ENCODE results near the gene RASAL3. TPM values are rescaled to one million over a fixed set of nuclear protein-coding genes. Genes with fewer than 3 reads are reported as not detected.
A peak's percentile ranks its signal among the peaks of the same experiment; 100 is the strongest.

Gene RASAL3
- total RNA-seq, 6 donors from 2014 or later, result 7.1 to 48.2 (median 16.7) TPM

- Histone ChIP-seq H3K27ac (no peak overlapping the region), H3K36me3 (peaks cover 0 to 13% (median 2%) of the 10 kb centered on the region in 4 donors), H3K4me3 (no peak overlapping the region), H3K9me3 (no peaks in the 10 kb centered on the region), H3K27me3 (no peaks in the 10 kb centered on the region), H3K4me1 (no peaks in the 10 kb centered on the region)
- no peak for ATAC-seq (ENCODE audit: low FRiP score in 2 of 2)
- DNase-seq, result no peak
- WGBS, 2 donors, result 91 to 96% methylated on average over 14 to 35 of the region's 38 CpGs
- TF ChIP-seq CTCF (IDR thresholded peaks at IDR 0.05) (no peak), POLR2A (IDR thresholded peaks at IDR 0.05) (no peak), EP300 (IDR thresholded peaks at IDR 0.05) (no peak), POLR2AphosphoS5 (IDR thresholded peaks at IDR 0.05) (no peak)
These were observed 24.3 kb downstream of the RASAL3 start for GRCh38 chr19:15439821-15440641.

DNA sequence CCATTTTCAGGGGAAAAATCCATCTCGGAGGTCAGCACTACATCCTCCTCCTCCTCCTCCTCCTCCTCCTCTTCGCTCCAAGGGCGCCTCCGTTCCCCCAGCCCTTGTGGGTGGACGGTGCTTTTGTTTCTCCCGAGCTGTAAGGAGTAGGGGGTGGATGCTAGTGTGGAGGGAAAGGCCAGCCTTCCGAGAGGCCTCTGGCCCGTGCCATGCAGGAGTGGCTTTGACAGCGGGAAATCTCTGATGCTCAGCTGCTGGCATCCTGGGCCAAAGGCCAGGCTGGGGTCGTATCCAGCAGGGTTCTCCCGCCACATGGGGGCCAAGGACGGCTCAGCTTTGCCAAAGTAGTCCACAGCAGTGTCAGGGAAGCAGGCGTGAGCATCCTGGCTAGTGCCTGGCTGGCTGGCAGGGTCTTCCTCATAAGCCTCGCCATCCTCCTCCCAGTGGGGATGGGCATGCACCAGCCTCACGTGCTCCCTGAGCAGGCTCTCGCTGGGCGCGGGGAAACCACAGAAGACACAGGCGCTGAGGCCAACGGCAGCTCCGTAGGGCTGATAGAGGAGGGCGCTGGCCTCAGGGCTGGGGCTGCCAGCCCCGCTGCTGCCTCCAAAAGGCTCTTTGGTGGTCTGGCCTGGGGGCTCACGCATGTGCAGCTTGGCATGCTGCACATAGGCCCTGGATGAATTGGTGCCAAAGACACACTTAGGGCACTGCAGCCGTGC is 25.1 kb downstream of the RASAL3 start:
- ATAC-seq (ENCODE audit: low FRiP score in 2 of 2) (no peak), DNase-seq (no peak)
- Histone ChIP-seq H3K36me3 (peaks cover 0 to 9% (median 2%) of the 10 kb centered on the region in 4 donors), H3K9me3 (no peaks in the 10 kb centered on the region), H3K4me1 (no peaks in the 10 kb centered on the region), H3K27me3 (no peaks in the 10 kb centered on the region), H3K27ac (no peak overlapping the region), H3K4me3 (no peak overlapping the region)
- TF ChIP-seq POLR2A (IDR thresholded peaks at IDR 0.05), result no peak
- no peak for TF ChIP-seq EP300 (IDR thresholded peaks at IDR 0.05)
- no peak for TF ChIP-seq POLR2AphosphoS5 (IDR thresholded peaks at IDR 0.05)
- no peak for TF ChIP-seq CTCF (IDR thresholded peaks at IDR 0.05)
- 85 to 92% methylated on average over 9 to 16 of the region's 25 CpGs for WGBS, 2 donors

DNA sequence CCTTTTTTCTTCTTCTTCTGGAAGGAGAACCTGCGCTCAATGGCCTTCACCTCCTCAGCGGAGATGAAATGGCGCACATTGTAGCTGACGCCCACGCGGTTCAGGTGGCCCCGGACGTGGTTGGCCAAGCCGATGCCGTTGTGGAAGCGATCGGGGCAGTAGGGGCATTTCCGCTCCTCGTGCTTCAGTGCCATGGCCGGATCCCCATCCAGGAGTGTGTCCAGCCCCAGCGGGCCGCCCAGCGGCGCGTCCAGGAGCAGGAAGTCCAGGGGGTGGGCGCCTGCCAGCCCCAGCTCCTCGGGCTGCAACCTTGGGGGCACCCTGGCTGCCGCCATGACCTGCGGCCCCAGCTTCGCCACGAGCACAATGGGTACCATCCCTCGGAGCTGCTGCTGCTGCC is 25.8 kb downstream of the RASAL3 start:
- no peak for TF ChIP-seq CTCF (IDR thresholded peaks at IDR 0.05)
- Histone ChIP-seq H3K9me3 (no peaks in the 10 kb centered on the region), H3K4me1 (peaks cover 0 to 3% (median 2%) of the 10 kb centered on the region in 4 donors), H3K36me3 (peaks cover 0 to 9% (median 2%) of the 10 kb centered on the region in 4 donors), H3K27ac (no peak overlapping the region), H3K4me3 (no peak overlapping the region), H3K27me3 (no peaks in the 10 kb centered on the region)
- peak in 1 of 2 donors; percentile 81 for DNase-seq
- ATAC-seq (ENCODE audit: low FRiP score in 2 of 2), result no peak
- WGBS, 2 donors, result 91 to 94% methylated on average over 15 to 26 of the region's 27 CpGs

DNA sequence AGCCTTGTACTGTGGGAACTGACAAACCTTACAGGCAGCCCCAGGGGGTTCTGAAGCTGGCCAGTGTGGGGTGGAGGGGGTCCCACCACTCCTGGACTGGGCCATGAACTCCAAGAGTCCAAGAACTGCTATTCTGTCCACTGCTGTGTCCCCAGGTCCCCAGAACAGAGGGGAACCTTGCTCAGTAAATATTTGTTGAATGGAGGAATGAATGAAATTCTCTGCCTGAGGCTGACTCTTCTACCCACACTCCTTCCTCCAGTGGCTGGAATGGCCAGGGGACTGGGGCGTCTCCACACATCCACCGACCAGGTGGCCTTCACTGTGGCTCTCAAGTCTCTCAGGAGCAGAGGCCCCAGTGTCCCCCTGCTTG is 26.2 kb downstream of the RASAL3 start:
- Histone ChIP-seq H3K27ac (no peak overlapping the region), H3K4me3 (no peak overlapping the region), H3K36me3 (peaks cover 0 to 9% (median 2%) of the 10 kb centered on the region in 4 donors), H3K9me3 (no peaks in the 10 kb centered on the region), H3K27me3 (no peaks in the 10 kb centered on the region), H3K4me1 (peaks cover 0 to 8% (median 7%) of the 10 kb centered on the region in 4 donors)
- WGBS, 2 donors, result 61 to 89% methylated on average over 2 of the region's 2 CpGs
- ATAC-seq (ENCODE audit: low FRiP score in 2 of 2) (no peak), DNase-seq (no peak)
- no peak for TF ChIP-seq POLR2AphosphoS5 (IDR thresholded peaks at IDR 0.05)

GRCh38 chr19:15437355-15438123 is 26.8 kb downstream of the RASAL3 start:
- H3K9me3 ChIP-seq, result no peaks in the 10 kb centered on the region
- TF ChIP-seq CTCF (IDR thresholded peaks at IDR 0.05), result no peak
- no peak for TF ChIP-seq EP300 (IDR thresholded peaks at IDR 0.05)
- no peak for TF ChIP-seq POLR2A (IDR thresholded peaks at IDR 0.05)
- TF ChIP-seq POLR2AphosphoS5 (IDR thresholded peaks at IDR 0.05), result no peak
- H3K4me1 ChIP-seq, result peaks cover 0 to 9% (median 7%) of the 10 kb centered on the region in 4 donors
- no peaks in the 10 kb centered on the region for H3K27me3 ChIP-seq
- H3K4me3 ChIP-seq, result no peak overlapping the region
- ATAC-seq (ENCODE audit: low FRiP score in 2 of 2) (no peak), DNase-seq (no peak)
- WGBS, 2 donors, result 71 to 76% methylated on average over 10 of the region's 10 CpGs
- peaks cover 0 to 9% (median 2%) of the 10 kb centered on the region in 4 donors for H3K36me3 ChIP-seq
- H3K27ac ChIP-seq, result no peak overlapping the region

Measured in upper lobe of left lung (tissue), 6 donors.